Trophoblast cell (in vitro differentiated cells and primary cell): Measurements from ENCODE around the gene CARD10.

Experiments
- DNase-seq, 2 donors: peaks; one replicate each; pipeline ENCODE4 v3.0.0-alpha.2; 2016
- H2AFZ ChIP-seq: 2 replicates; pipeline ENCODE4 v1.6.1; 2013; ENCODE audit warnings: low read length, moderate library complexity, mild to moderate bottlenecking; ENCODE audit not compliant: insufficient read depth, poor library complexity
- H2AK5ac ChIP-seq: 2 replicates; pipeline ENCODE4 v1.6.1; 2013; ENCODE audit warnings: mild to moderate bottlenecking, low read length
- H2BK120ac ChIP-seq: 2 replicates; pipeline ENCODE4 v1.6.1; 2013; ENCODE audit warnings: low read length, mild to moderate bottlenecking, moderate library complexity; ENCODE audit not compliant: insufficient read depth, poor library complexity
- H2BK12ac ChIP-seq: 2 replicates; pipeline ENCODE4 v1.6.1; 2013; ENCODE audit warnings: mild to moderate bottlenecking, low read length, moderate library complexity
- H2BK5ac ChIP-seq: 2 replicates; pipeline ENCODE4 v1.6.1; 2013; ENCODE audit warnings: low read length, low read depth, moderate library complexity, mild to moderate bottlenecking; ENCODE audit not compliant: poor library complexity
- H3K14ac ChIP-seq: 2 replicates; pipeline ENCODE4 v1.6.1; 2013; ENCODE audit warnings: mild to moderate bottlenecking, low read length
- H3K18ac ChIP-seq: 2 replicates; pipeline ENCODE4 v1.6.1; 2013; ENCODE audit warnings: mild to moderate bottlenecking, low read length
- H3K23ac ChIP-seq: 2 replicates; pipeline ENCODE4 v1.6.1; 2013; ENCODE audit warnings: low read length
- H3K27ac ChIP-seq: 2 replicates; pipeline ENCODE4 v1.5.1; 2013; ENCODE audit warnings: low read depth, mild to moderate bottlenecking, inconsistent platforms, low read length, moderate library complexity
- H3K27me3 ChIP-seq: 2 replicates; pipeline ENCODE4 v1.6.1; 2013; ENCODE audit warnings: inconsistent platforms, mild to moderate bottlenecking, low read length, moderate library complexity; ENCODE audit not compliant: insufficient read depth
- H3K36me3 ChIP-seq, 2 experiments: 1 replicate in 1 of 2; 2 replicates in 1 of 2; pipeline ENCODE4 v1.6.1; 2013; ENCODE audit warnings: low read length in 2 of 2, mild to moderate bottlenecking in 2 of 2, moderate library complexity in 1 of 2; ENCODE audit not compliant: insufficient read depth in 2 of 2, control insufficient read depth in 1 of 2
- H3K4ac ChIP-seq: 2 replicates; pipeline ENCODE4 v1.6.1; 2013; ENCODE audit warnings: low read depth, mild to moderate bottlenecking, low read length, moderate library complexity
- H3K4me1 ChIP-seq, 2 experiments: 1 replicate in 1 of 2; 2 replicates in 1 of 2; pipeline ENCODE4 v1.6.1; 2013; ENCODE audit warnings: low read length in 2 of 2, mild to moderate bottlenecking in 2 of 2, moderate library complexity in 1 of 2; ENCODE audit not compliant: insufficient read depth in 2 of 2, control insufficient read depth in 1 of 2
- H3K4me2 ChIP-seq: 2 replicates; pipeline ENCODE4 v1.6.1; 2013; ENCODE audit warnings: inconsistent platforms, mild to moderate bottlenecking, low read length, moderate library complexity
- H3K4me3 ChIP-seq: 2 replicates; pipeline ENCODE4 v1.5.1; 2013; ENCODE audit warnings: mild to moderate bottlenecking, low read depth, low read length, inconsistent platforms
- H3K79me1 ChIP-seq: one replicate; pipeline ENCODE4 v1.6.1; 2013; ENCODE audit warnings: low read length
- H3K79me2 ChIP-seq: 2 replicates; pipeline ENCODE4 v1.6.1; 2013; ENCODE audit warnings: low read length, mild to moderate bottlenecking; ENCODE audit not compliant: control insufficient read depth, insufficient read depth, poor library complexity
- H3K9ac ChIP-seq: 2 replicates; pipeline ENCODE4 v1.6.1; 2013; ENCODE audit warnings: mild to moderate bottlenecking, low read length
- H3K9me3 ChIP-seq: 2 replicates; pipeline ENCODE4 v1.6.1; 2013; ENCODE audit warnings: low read depth, mild to moderate bottlenecking, control low read depth, inconsistent platforms, low read length; ENCODE audit not compliant: insufficient read depth
- H4K12ac ChIP-seq: 2 replicates; pipeline ENCODE4 v1.6.1; 2013; ENCODE audit warnings: low read depth, mild to moderate bottlenecking, low read length, moderate library complexity
- H4K8ac ChIP-seq: 2 replicates; pipeline ENCODE4 v1.6.1; 2013; ENCODE audit warnings: low read depth, mild to moderate bottlenecking, low read length, moderate library complexity
- H4K91ac ChIP-seq: one replicate; pipeline ENCODE4 v1.6.1; 2013; ENCODE audit warnings: low read depth, mild to moderate bottlenecking, low read length, moderate library complexity
- WGBS: extraction: QIAGEN DNeasy Blood & Tissue Kit; methylation state at CpG from one replicate; pipeline ENCODE4 v1.1.7; 2013; ENCODE audit warnings: missing lambda C conversion rate; ENCODE audit not compliant: insufficient read length, insufficient coverage; ENCODE audit errors: extremely low coverage; 5-methylcytosine and 5-hydroxymethylcytosine counted together

The CARD10 gene

GRCh38 chr22:37487571-37487970, 31.6 kb downstream of the CARD10 start:
- DNase-seq, result no peak
- no peak overlapping the region for H3K18ac ChIP-seq
- H4K8ac ChIP-seq, result no peak overlapping the region
- H2BK5ac ChIP-seq, result no peak overlapping the region
- H3K36me3 ChIP-seq, result peaks cover 0 to 4% of the 10 kb centered on the region in 2 experiments
- H4K91ac ChIP-seq, result no peak overlapping the region
- no peak overlapping the region for H2AK5ac ChIP-seq
- H2AFZ ChIP-seq, result no peak overlapping the region
- H3K4me1 ChIP-seq, result peaks cover 0 to 3% of the 10 kb centered on the region in 2 experiments
- H3K79me2 ChIP-seq, result no peaks in the 10 kb centered on the region
- H3K27me3 ChIP-seq, result no peaks in the 10 kb centered on the region
- H3K4ac ChIP-seq, result no peak overlapping the region
- H2BK120ac ChIP-seq, result no peak overlapping the region
- no peak overlapping the region for H2BK12ac ChIP-seq
- H4K12ac ChIP-seq, result no peak overlapping the region
- no peak overlapping the region for H3K4me2 ChIP-seq
- H3K79me1 ChIP-seq, result no peaks in the 10 kb centered on the region
- H3K4me3 ChIP-seq, result no peak overlapping the region
- no peak overlapping the region for H3K14ac ChIP-seq
- no peaks in the 10 kb centered on the region for H3K9me3 ChIP-seq
- no peak overlapping the region for H3K23ac ChIP-seq
- no peak overlapping the region for H3K9ac ChIP-seq
- H3K27ac ChIP-seq, result no peak overlapping the region
- WGBS, result no CpG with 5 or more reads among the region's 4 CpGs

- Histone ChIP-seq H4K8ac (no peak overlapping the region), H3K18ac (no peak overlapping the region), H3K4me1 (peaks cover 0 to 3% of the 10 kb centered on the region in 2 experiments), H3K27ac (no peak overlapping the region), H3K4ac (no peak overlapping the region), H2BK120ac (no peak overlapping the region), H2BK12ac (no peak overlapping the region), H2AK5ac (no peak overlapping the region), H2AFZ (no peak overlapping the region), H3K4me2 (no peak overlapping the region), H4K91ac (no peak overlapping the region), H2BK5ac (no peak overlapping the region), H3K79me1 (no peaks in the 10 kb centered on the region), H3K9ac (no peak overlapping the region), H3K36me3 (peaks cover 0 to 4% of the 10 kb centered on the region in 2 experiments), H3K79me2 (no peaks in the 10 kb centered on the region), H3K4me3 (no peak overlapping the region), H3K9me3 (no peaks in the 10 kb centered on the region), H3K23ac (no peak overlapping the region), H3K14ac (no peak overlapping the region), H3K27me3 (no peaks in the 10 kb centered on the region), H4K12ac (no peak overlapping the region)
- no CpG with 5 or more reads among the region's 10 CpGs for WGBS
- no peak for DNase-seq
Observed at GRCh38 chr22:37487129-37487528, 32.1 kb downstream of the CARD10 start.

GRCh38 chr22:37486224-37486845, 32.9 kb downstream of the CARD10 start, which contains the start of gene MFNG:
TSS of gene MFNG (minus strand) at chr22:37486384. CDS start at chr22:37486177, 207 bp downstream.
- no CpG with 5 or more reads among the region's 24 CpGs for WGBS
- Histone ChIP-seq H2AK5ac (no peak within 1 kb of the TSS), H2BK5ac (no peak within 1 kb of the TSS)

GRCh38 chr22:37485395-37486223, 33.6 kb downstream of the CARD10 start:
- Histone ChIP-seq H3K79me1 (no peaks in the 10 kb centered on the region), H4K12ac (no peak overlapping the region), H2AK5ac (no peak overlapping the region), H4K8ac (no peak overlapping the region), H3K4ac (no peak overlapping the region), H3K23ac (no peak overlapping the region), H3K9me3 (no peaks in the 10 kb centered on the region), H3K27ac (no peak overlapping the region), H3K4me1 (peaks cover 0 to 3% of the 10 kb centered on the region in 2 experiments), H3K36me3 (peaks cover 0 to 4% of the 10 kb centered on the region in 2 experiments), H3K27me3 (no peaks in the 10 kb centered on the region), H2BK12ac (no peak overlapping the region), H3K9ac (no peak overlapping the region), H2AFZ (no peak overlapping the region), H3K18ac (no peak overlapping the region), H2BK5ac (no peak overlapping the region), H3K4me2 (no peak overlapping the region), H3K14ac (no peak overlapping the region), H4K91ac (no peak overlapping the region), H2BK120ac (no peak overlapping the region), H3K4me3 (no peak overlapping the region), H3K79me2 (no peaks in the 10 kb centered on the region)
- WGBS, result no CpG with 5 or more reads among the region's 26 CpGs
- no peak for DNase-seq

More at GRCh38 chr22:37486224-37486845, 32.9 kb downstream of the CARD10 start, which contains the start of gene MFNG:
- Histone ChIP-seq H4K12ac (no peak within 1 kb of the TSS), H3K9me3 (no peaks in the 10 kb centered on the region), H3K4me2 (peak within 1 kb of the TSS; percentile 19), H3K4me1 (peaks cover 0 to 3% of the 10 kb centered on the region in 2 experiments), H3K79me1 (no peaks in the 10 kb centered on the region), H2BK120ac (no peak within 1 kb of the TSS), H3K27me3 (no peaks in the 10 kb centered on the region), H4K91ac (no peak within 1 kb of the TSS), H3K14ac (no peak within 1 kb of the TSS), H2AFZ (no peak within 1 kb of the TSS), H3K27ac (no peak within 1 kb of the TSS), H3K36me3 (peaks cover 0 to 4% of the 10 kb centered on the region in 2 experiments), H2BK12ac (no peak within 1 kb of the TSS), H3K9ac (no peak within 1 kb of the TSS), H3K4me3 (no peak within 1 kb of the TSS), H4K8ac (no peak within 1 kb of the TSS), H3K79me2 (no peaks in the 10 kb centered on the region), H3K23ac (no peak within 1 kb of the TSS), H3K18ac (no peak within 1 kb of the TSS), H3K4ac (no peak within 1 kb of the TSS)
- peak; percentile 19 to 34 for DNase-seq
